HepG2 (cell line): ENCODE results near the gene ADGRL2. TPM values are rescaled to one million over a fixed set of nuclear protein-coding genes. Genes with fewer than 3 reads are reported as not detected.
A peak's percentile ranks its signal among the peaks of the same experiment; 100 is the strongest.

ENCODE experiments used
- ATAC-seq: fragments of 200-7000 bp; cut with Tn5 transposase; 3 replicates; pipeline ENCODE4 v1.9.1; 2020; ENCODE audit warnings: mild to moderate bottlenecking, moderate library complexity
- BruUV-seq: library from RNA; stranded (reverse); fragments of 400-500 nt; replicated peaks from 2 replicates; lab custom pipeline; 2021; lab: Mats Ljungman, UMichigan
- CTCF ChIA-PET: fragments of 300-600 bp; formaldehyde crosslinking; extraction: SDS; loops from one replicate; lab custom pipeline; 2021; ENCODE audit warnings: low total read pairs, inconsistent platforms, low intra/inter-chr PET ratio; lab: Yijun Ruan, JAX
- POLR2A ChIA-PET: fragments of 350-600 bp; sonication (Branson Sonifier 250); formaldehyde crosslinking; loops from one replicate; lab custom pipeline; 2020; ENCODE audit warnings: antibody characterized with exemption, inconsistent platforms; lab: Yijun Ruan, JAX
- DNase-seq: peaks from one replicate; pipeline ENCODE4 v3.0.0-alpha.2; 2015; ENCODE audit warnings: low spot score
- FAIRE-seq: peaks from 3 replicates; lab custom pipeline; 2011; peaks lifted over from hg19 to GRCh38; lab: Jason Lieb, UNC
- H2AFZ ChIP-seq: one replicate; pipeline ENCODE4 v1.6.1; 2011; ENCODE audit warnings: low read length, inconsistent platforms
- H3K27ac ChIP-seq: fragments of 300-600 bp; 3 replicates; pipeline ENCODE4 v1.8.0; 2011; ENCODE audit warnings: mixed run types, mild to moderate bottlenecking, mixed read lengths, low read length, inconsistent platforms; ENCODE audit not compliant: insufficient read depth; ENCODE audit errors: extremely low read length
- H3K27me3 ChIP-seq, 2 experiments: fragments of 200-600 bp in 1 of 2; 2 replicates in 1 of 2; 3 replicates in 1 of 2; pipeline versions ENCODE4 v1.6.0 to v1.8.0; 2011; ENCODE audit warnings: low read length in 2 of 2, mild to moderate bottlenecking in 2 of 2, moderate library complexity in 2 of 2, inconsistent platforms in 1 of 2; ENCODE audit not compliant: insufficient read depth in 2 of 2, control insufficient read depth in 1 of 2
- H3K36me3 ChIP-seq, 2 experiments: fragments of 200-600 bp in 1 of 2; replicated peaks in 1 of 2; 2 replicates in 1 of 2; 3 replicates in 1 of 2; pipeline versions ENCODE4 v1.5.1 to v1.8.0; 2011; ENCODE audit warnings: low read length in 2 of 2, inconsistent platforms in 1 of 2; ENCODE audit not compliant: insufficient read depth in 2 of 2, control insufficient read depth in 1 of 2
- H3K4me1 ChIP-seq: 2 replicates; pipeline ENCODE4 v1.5.1; 2012; ENCODE audit warnings: low read length, inconsistent platforms; ENCODE audit not compliant: insufficient read depth
- H3K4me2 ChIP-seq: 2 replicates; pipeline ENCODE4 v1.6.0; 2011; ENCODE audit warnings: low read depth, low read length, inconsistent platforms
- H3K4me3 ChIP-seq, 3 experiments: fragments of 200-600 bp in 1 of 3; sonication (generic), shearing (Covaris generic) in 1 of 3; replicated peaks in 1 of 3; 2 replicates each; pipeline ENCODE4 v1.5.1; 2011 to 2016; ENCODE audit warnings: low read length in 3 of 3, inconsistent platforms in 2 of 3, low read depth in 2 of 3, mild to moderate bottlenecking in 2 of 3, control low read depth in 1 of 3, mixed read lengths in 1 of 3; ENCODE audit not compliant: insufficient read depth in 1 of 3
- H3K79me2 ChIP-seq: one replicate; pipeline ENCODE4 v1.6.1; 2011; ENCODE audit warnings: low read length, inconsistent platforms; ENCODE audit not compliant: insufficient read depth
- H3K9ac ChIP-seq: 2 replicates; pipeline ENCODE4 v1.6.0; 2011; ENCODE audit warnings: mild to moderate bottlenecking, low read depth, low read length, inconsistent platforms; ENCODE audit not compliant: insufficient read depth
- H3K9me3 ChIP-seq: 2 replicates; pipeline ENCODE4 v1.5.1; 2012; ENCODE audit warnings: mild to moderate bottlenecking, low read length
- H4K20me1 ChIP-seq: 2 replicates; pipeline ENCODE4 v1.6.0; 2011; ENCODE audit warnings: inconsistent platforms, mild to moderate bottlenecking, low read length, moderate library complexity; ENCODE audit not compliant: insufficient read depth
- HNRNPLL ChIP-seq: fragments of 200-400 bp; formaldehyde crosslinking; IDR thresholded peaks from 2 replicates; pipeline ENCODE4 v1.6.1; 2017; ENCODE audit warnings: mild to moderate bottlenecking, low read depth, low read length; ENCODE audit not compliant: poor library complexity, severe bottlenecking
- KDM2A ChIP-seq: sonication (generic); formaldehyde crosslinking; IDR thresholded peaks from 2 replicates; pipeline ENCODE4 v1.4.0; 2020; ENCODE audit warnings: low read depth, missing genetic modification reagents, borderline replicate concordance
- NFE2L2 ChIP-seq: fragments of 150-350 bp; IDR thresholded peaks from 2 replicates; pipeline ENCODE4 v1.6.1; 2014; ENCODE audit warnings: low read length
- TRIM24 ChIP-seq: sonication (generic); formaldehyde crosslinking; IDR thresholded peaks from 2 replicates; pipeline ENCODE4 v1.8.0; 2022; ENCODE audit warnings: mild to moderate bottlenecking, missing genetic modification reagents
- ZC3H13 ChIP-seq: sonication (generic); formaldehyde crosslinking; IDR thresholded peaks from 2 replicates; pipeline ENCODE4 v1.8.1; 2023; ENCODE audit warnings: mild to moderate bottlenecking, missing genetic modification reagents, moderate library complexity
- WGBS: methylation state at CpG from one replicate; pipeline ENCODE4 v1.1.6; 2017; ENCODE audit warnings: low lambda C conversion rate; 5-methylcytosine and 5-hydroxymethylcytosine counted together
- in situ Hi-C: cut with HindIII; loops from 2 replicates; pipeline ENCODE4 v1.10.0; 2017; ENCODE audit warnings: low pct_unique_long_range_greater_than_20kb; ENCODE audit not compliant: extremely low pct_ligation_motif_present
- intact Hi-C: fragments of 100-400 bp; cut with micrococcal nuclease; formaldehyde crosslinking; loops from one replicate; pipeline ENCODE4 v1.10.0; 2022; ENCODE audit not compliant: unreplicated experiment
- polyA plus RNA-seq, 8 experiments: library from polyadenylated mRNA; depleted of rRNA in 3 of 8; stranded (reverse) in 7 of 8; unstranded in 1 of 8; fragments of >200 nt; fragmentation: Illumina TruSeq in 4 of 8; extraction: Trizol in 4 of 8; gene quantifications; 2 replicates each; pipeline versions ENCODE4 v1.2.1 to v1.2.3, GENCODE V29; 2011 to 2016; ENCODE audit warnings: low read depth in 4 of 8, missing spikeins in 1 of 8, mixed read lengths in 1 of 8; ENCODE audit not compliant: insufficient read depth in 1 of 8
- total RNA-seq, 5 experiments: library from RNA; depleted of rRNA; stranded (reverse); fragments of >200 nt; fragmentation: Illumina TruSeq; extraction: Trizol; gene quantifications; 2 replicates each; pipeline ENCODE4 v1.2.3, GENCODE V29; 2016; ENCODE audit warnings: low read depth in 1 of 5
- TF ChIP-seq, protein P1 (sequence below): sonication (generic); formaldehyde crosslinking; IDR thresholded peaks from 2 replicates; pipeline ENCODE4 v1.5.0; 2020; ENCODE audit warnings: mild to moderate bottlenecking, missing genetic modification reagents

ADGRL2 gene
- total and polyA plus RNA-seq, 2 of the 13 experiments (the other 11 are each of a cell fraction or from before 2014, with no cell fraction given) = 15.3 to 31.6 TPM

DNA sequence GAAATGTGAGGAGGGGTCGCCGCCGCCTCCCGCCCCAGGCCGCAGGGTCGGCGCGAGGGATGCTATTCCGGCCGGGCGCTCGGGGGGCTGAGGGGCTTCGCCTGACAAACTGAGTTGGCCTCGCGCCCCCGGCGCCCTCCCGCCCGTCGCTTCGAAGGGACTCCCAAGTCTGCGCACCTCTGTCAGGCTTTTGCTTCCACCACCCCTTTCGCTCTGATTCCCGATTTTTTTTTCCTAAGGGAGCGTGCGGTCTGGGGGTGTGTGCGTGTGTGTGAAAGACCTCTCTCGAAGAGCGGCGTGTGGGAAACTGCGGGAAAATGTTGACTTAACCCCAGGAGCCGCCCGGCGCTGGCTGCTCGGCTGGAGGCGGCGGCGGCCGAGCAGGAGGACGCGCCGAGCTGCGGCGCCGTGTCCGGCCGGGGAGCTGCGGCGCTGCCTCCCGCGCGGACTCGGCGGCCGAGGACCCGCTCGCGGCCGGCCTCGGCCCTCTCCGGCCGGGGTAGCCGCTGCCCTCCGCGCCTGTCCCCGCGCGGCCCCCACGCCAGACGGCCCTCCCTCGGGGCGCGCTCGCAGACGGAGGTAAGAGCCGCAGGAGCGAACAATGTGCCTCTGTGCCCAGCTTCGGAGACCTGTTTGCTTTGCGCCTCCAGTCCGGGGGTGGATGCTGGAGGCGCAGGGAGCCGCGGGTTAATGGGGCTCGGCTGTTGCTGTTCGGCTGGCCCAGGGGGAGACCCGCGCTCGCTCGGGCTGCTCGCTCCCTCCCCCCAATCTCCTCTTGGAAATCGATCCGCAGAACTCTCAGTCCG, 1.1 kb downstream of the ADGRL2 start (continued):
- no peak for TF ChIP-seq NFE2L2
- TF ChIP-seq, protein P1, sequence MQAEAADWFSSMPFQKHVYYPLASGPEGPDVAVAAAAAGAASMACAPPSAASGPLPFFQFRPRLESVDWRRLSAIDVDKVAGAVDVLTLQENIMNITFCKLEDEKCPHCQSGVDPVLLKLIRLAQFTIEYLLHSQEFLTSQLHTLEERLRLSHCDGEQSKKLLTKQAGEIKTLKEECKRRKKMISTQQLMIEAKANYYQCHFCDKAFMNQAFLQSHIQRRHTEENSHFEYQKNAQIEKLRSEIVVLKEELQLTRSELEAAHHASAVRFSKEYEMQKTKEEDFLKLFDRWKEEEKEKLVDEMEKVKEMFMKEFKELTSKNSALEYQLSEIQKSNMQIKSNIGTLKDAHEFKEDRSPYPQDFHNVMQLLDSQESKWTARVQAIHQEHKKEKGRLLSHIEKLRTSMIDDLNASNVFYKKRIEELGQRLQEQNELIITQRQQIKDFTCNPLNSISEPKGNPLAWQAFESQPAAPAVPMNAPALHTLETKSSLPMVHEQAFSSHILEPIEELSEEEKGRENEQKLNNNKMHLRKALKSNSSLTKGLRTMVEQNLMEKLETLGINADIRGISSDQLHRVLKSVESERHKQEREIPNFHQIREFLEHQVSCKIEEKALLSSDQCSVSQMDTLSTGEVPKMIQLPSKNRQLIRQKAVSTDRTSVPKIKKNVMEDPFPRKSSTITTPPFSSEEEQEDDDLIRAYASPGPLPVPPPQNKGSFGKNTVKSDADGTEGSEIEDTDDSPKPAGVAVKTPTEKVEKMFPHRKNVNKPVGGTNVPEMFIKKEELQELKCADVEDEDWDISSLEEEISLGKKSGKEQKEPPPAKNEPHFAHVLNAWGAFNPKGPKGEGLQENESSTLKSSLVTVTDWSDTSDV (CRISPR knock-in tag) = 0 out of 2 replicates have a peak, but pooled peaks have one; percentile 5
- peak; percentile 1; the same call in 1 of the 2 replicates for TF ChIP-seq KDM2A

DNA sequence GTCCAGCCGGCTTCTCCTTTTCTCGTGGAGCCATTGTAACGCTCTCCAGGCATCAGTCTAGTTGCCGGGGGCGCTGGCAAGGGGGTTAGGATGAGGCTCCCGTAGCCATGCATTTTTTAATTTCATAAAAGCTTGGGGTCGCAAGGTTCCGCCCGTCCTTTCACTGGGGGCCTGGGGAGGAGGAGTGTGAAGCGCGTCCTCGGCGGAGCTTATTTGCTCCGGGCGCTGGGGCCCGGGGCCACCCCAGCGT, 1.6 kb downstream of the ADGRL2 start:
- peak overlapping the region; percentile 65 for H3K4me2 ChIP-seq
- H3K9me3 ChIP-seq = no peaks in the 10 kb centered on the region
- peak; percentile 7; the same call in 2 of the 3 replicates for ATAC-seq
- H4K20me1 ChIP-seq = no peaks in the 10 kb centered on the region
- BruUV-seq = no TSS peak
- in situ Hi-C loops = no loop called here
- ChIA-PET POLR2A (interaction anchor here (1.0 kb wide), 1 partner anchor 46 kb away, joined by 3 read pairs; no protein-coding TSS in a partner anchor), CTCF (no interaction called here)
- peak overlapping the region; percentile 56 to 77 (median 76) for H3K4me3 ChIP-seq
- peak overlapping the region; percentile 69 for H3K9ac ChIP-seq
- FAIRE-seq = no peak
- H3K4me1 ChIP-seq = peaks cover 27% of the 10 kb centered on the region; the same call in 1 of the 2 replicates
- peaks cover 44% of the 10 kb centered on the region for H3K79me2 ChIP-seq
- H2AFZ ChIP-seq = no peak overlapping the region
- intact Hi-C loops = no loop called here
- H3K27ac ChIP-seq = peak overlapping the region; percentile 69
- H3K27me3 ChIP-seq = peaks cover 2 to 17% of the 10 kb centered on the region in 2 experiments; a peak in 4 of 5 replicates
- 7% methylated on average over 11 of the region's 17 CpGs for WGBS
- no peaks in the 10 kb centered on the region for H3K36me3 ChIP-seq
- DNase-seq = no peak
- TF ChIP-seq TRIM24 (no peak), HNRNPLL (peak; percentile 22), ZC3H13 (CRISPR knock-in tag) (no peak)
